ENCODE measurements around the gene OR1F1. TPM values are rescaled to one million over a fixed set of nuclear protein-coding genes. Genes with fewer than 3 reads are reported as not detected.

OR1F1 gene
- total and polyA plus RNA-seq, 2 donors = 0.02 TPM; not detected in 1

GRCh38 chr16:3220839-3221238 is 32.8 kb downstream of the OR1F1 start:
- H3K27me3 ChIP-seq (ENCODE audit: control insufficient read depth in 2 of 2, insufficient read depth in 1 of 2, low read length in 1 of 2) = no peaks in the 10 kb centered on the region

GRCh38 chr16:3223913-3224515 is 36.0 kb downstream of the OR1F1 start:
- Histone ChIP-seq H3K27ac (ENCODE audit: low read depth in 1 of 2, low read length in 1 of 2) (no peak overlapping the region), H3K27me3 (ENCODE audit: control insufficient read depth in 2 of 2, insufficient read depth in 1 of 2, low read length in 1 of 2) (no peaks in the 10 kb centered on the region), H3K4me3 (ENCODE audit: low read length in 2 of 2) (no peak overlapping the region), H3K9me3 (ENCODE audit: control insufficient read depth in 2 of 2, insufficient read depth in 1 of 2, low read length in 1 of 2) (peaks cover 18 to 65% of the 10 kb centered on the region in 2 donors), H3K36me3 (ENCODE audit: control insufficient read depth in 2 of 2, insufficient read depth in 2 of 2, low read length in 1 of 2) (peaks cover 13 to 22% of the 10 kb centered on the region in 2 donors), H3K4me1 (ENCODE audit: control insufficient read depth in 2 of 2, insufficient read depth in 2 of 2, low read length in 2 of 2) (no peaks in the 10 kb centered on the region)
- 97% methylated on average over 10 of the region's 10 CpGs for WGBS
- no peak for DNase-seq (ENCODE audit: low read depth in 6 of 9, low spot score in 9 of 9)

More at GRCh38 chr16:3220839-3221238, 32.8 kb downstream of the OR1F1 start:
- Histone ChIP-seq H3K27ac (ENCODE audit: low read depth in 1 of 2, low read length in 1 of 2) (no peak overlapping the region), H3K4me3 (ENCODE audit: low read length in 2 of 2) (no peak overlapping the region), H3K9me3 (ENCODE audit: control insufficient read depth in 2 of 2, insufficient read depth in 1 of 2, low read length in 1 of 2) (peaks cover 16 to 54% of the 10 kb centered on the region in 2 donors), H3K36me3 (ENCODE audit: control insufficient read depth in 2 of 2, insufficient read depth in 2 of 2, low read length in 1 of 2) (peaks cover 8 to 16% of the 10 kb centered on the region in 2 donors), H3K4me1 (ENCODE audit: control insufficient read depth in 2 of 2, insufficient read depth in 2 of 2, low read length in 2 of 2) (peaks cover 1 to 4% of the 10 kb centered on the region in 2 donors)
- DNase-seq (ENCODE audit: low read depth in 6 of 9, low spot score in 9 of 9) = no peak
- 95% methylated on average over 10 of the region's 10 CpGs for WGBS

GRCh38 chr16:3234543-3234856 is 46.5 kb downstream of the OR1F1 start:
- Histone ChIP-seq H3K27me3 (ENCODE audit: control insufficient read depth in 2 of 2, insufficient read depth in 1 of 2, low read length in 1 of 2) (no peaks in the 10 kb centered on the region), H3K36me3 (ENCODE audit: control insufficient read depth in 2 of 2, insufficient read depth in 2 of 2, low read length in 1 of 2) (peaks cover 29% of the 10 kb centered on the region in 2 donors), H3K4me1 (ENCODE audit: control insufficient read depth in 2 of 2, insufficient read depth in 2 of 2, low read length in 2 of 2) (peaks cover 6 to 13% of the 10 kb centered on the region in 2 donors), H3K4me3 (ENCODE audit: low read length in 2 of 2) (peak overlapping the region; percentile 58 to 94), H3K27ac (ENCODE audit: low read depth in 1 of 2, low read length in 1 of 2) (peak overlapping the region; percentile 91 to 97), H3K9me3 (ENCODE audit: control insufficient read depth in 2 of 2, insufficient read depth in 1 of 2, low read length in 1 of 2) (peaks cover 0 to 14% of the 10 kb centered on the region in 2 donors)
- 7% methylated on average over 18 of the region's 18 CpGs for WGBS
- DNase-seq (ENCODE audit: low read depth in 6 of 9, low spot score in 9 of 9) = no peak

- Histone ChIP-seq H3K27me3 (ENCODE audit: control insufficient read depth in 2 of 2, insufficient read depth in 1 of 2, low read length in 1 of 2) (no peaks in the 10 kb centered on the region), H3K36me3 (ENCODE audit: control insufficient read depth in 2 of 2, insufficient read depth in 2 of 2, low read length in 1 of 2) (peaks cover 24 to 29% of the 10 kb centered on the region in 2 donors), H3K4me3 (ENCODE audit: low read length in 2 of 2) (peak within 1 kb of the TSS; percentile 58 to 94), H3K9me3 (ENCODE audit: control insufficient read depth in 2 of 2, insufficient read depth in 1 of 2, low read length in 1 of 2) (peaks cover 0 to 9% of the 10 kb centered on the region in 2 donors), H3K27ac (ENCODE audit: low read depth in 1 of 2, low read length in 1 of 2) (peak within 1 kb of the TSS; percentile 91 to 97), H3K4me1 (ENCODE audit: control insufficient read depth in 2 of 2, insufficient read depth in 2 of 2, low read length in 2 of 2) (peaks cover 6 to 13% of the 10 kb centered on the region in 2 donors)
- under 1% methylated on average over 54 of the region's 59 CpGs for WGBS
- DNase-seq (ENCODE audit: low read depth in 6 of 9, low spot score in 9 of 9) = peak; percentile 86 to 96 (median 91)
Measured at GRCh38 chr16:3234857-3235561, 47.0 kb downstream of the OR1F1 start, which contains the start of gene ZNF200. Gene ZNF200 (minus strand): TSS chr16:3235158. CDS start chr16:3233755, 1,403 bp downstream.

GRCh38 chr16:3235856-3236669 is 48.1 kb downstream of the OR1F1 start:
- Histone ChIP-seq H3K4me1 (ENCODE audit: control insufficient read depth in 2 of 2, insufficient read depth in 2 of 2, low read length in 2 of 2) (peaks cover 6 to 13% of the 10 kb centered on the region in 2 donors), H3K27ac (ENCODE audit: low read depth in 1 of 2, low read length in 1 of 2) (no peak overlapping the region), H3K4me3 (ENCODE audit: low read length in 2 of 2) (no peak overlapping the region), H3K9me3 (ENCODE audit: control insufficient read depth in 2 of 2, insufficient read depth in 1 of 2, low read length in 1 of 2) (peaks cover 0 to 8% of the 10 kb centered on the region in 2 donors), H3K36me3 (ENCODE audit: control insufficient read depth in 2 of 2, insufficient read depth in 2 of 2, low read length in 1 of 2) (peaks cover 16 to 19% of the 10 kb centered on the region in 2 donors), H3K27me3 (ENCODE audit: control insufficient read depth in 2 of 2, insufficient read depth in 1 of 2, low read length in 1 of 2) (no peaks in the 10 kb centered on the region)
- peak in 1 of 9 donors; percentile 9 for DNase-seq (ENCODE audit: low read depth in 6 of 9, low spot score in 9 of 9)
- 86% methylated on average over 29 of the region's 29 CpGs for WGBS

GRCh38 chr16:3241761-3242160 is 53.8 kb downstream of the OR1F1 start:
- Histone ChIP-seq H3K36me3 (ENCODE audit: control insufficient read depth in 2 of 2, insufficient read depth in 2 of 2, low read length in 1 of 2) (no peaks in the 10 kb centered on the region), H3K9me3 (ENCODE audit: control insufficient read depth in 2 of 2, insufficient read depth in 1 of 2, low read length in 1 of 2) (peaks cover 0 to 6% of the 10 kb centered on the region in 2 donors), H3K27me3 (ENCODE audit: control insufficient read depth in 2 of 2, insufficient read depth in 1 of 2, low read length in 1 of 2) (no peaks in the 10 kb centered on the region), H3K27ac (ENCODE audit: low read depth in 1 of 2, low read length in 1 of 2) (no peak overlapping the region), H3K4me1 (ENCODE audit: control insufficient read depth in 2 of 2, insufficient read depth in 2 of 2, low read length in 2 of 2) (no peaks in the 10 kb centered on the region), H3K4me3 (ENCODE audit: low read length in 2 of 2) (no peak overlapping the region)
- no peak for DNase-seq (ENCODE audit: low read depth in 6 of 9, low spot score in 9 of 9)
- WGBS = 85% methylated on average over 5 of the region's 5 CpGs

GRCh38 chr16:3242709-3243108 is 54.7 kb downstream of the OR1F1 start:
- Histone ChIP-seq H3K9me3 (ENCODE audit: control insufficient read depth in 2 of 2, insufficient read depth in 1 of 2, low read length in 1 of 2) (peaks cover 0 to 8% of the 10 kb centered on the region in 2 donors), H3K36me3 (ENCODE audit: control insufficient read depth in 2 of 2, insufficient read depth in 2 of 2, low read length in 1 of 2) (no peaks in the 10 kb centered on the region), H3K4me1 (ENCODE audit: control insufficient read depth in 2 of 2, insufficient read depth in 2 of 2, low read length in 2 of 2) (no peaks in the 10 kb centered on the region), H3K4me3 (ENCODE audit: low read length in 2 of 2) (no peak overlapping the region), H3K27me3 (ENCODE audit: control insufficient read depth in 2 of 2, insufficient read depth in 1 of 2, low read length in 1 of 2) (no peaks in the 10 kb centered on the region), H3K27ac (ENCODE audit: low read depth in 1 of 2, low read length in 1 of 2) (no peak overlapping the region)
- no peak for DNase-seq (ENCODE audit: low read depth in 6 of 9, low spot score in 9 of 9)
- WGBS = 88% methylated on average over 11 of the region's 11 CpGs

- Histone ChIP-seq H3K9me3 (ENCODE audit: control insufficient read depth in 2 of 2, insufficient read depth in 1 of 2, low read length in 1 of 2) (peaks cover 0 to 8% of the 10 kb centered on the region in 2 donors), H3K4me1 (ENCODE audit: control insufficient read depth in 2 of 2, insufficient read depth in 2 of 2, low read length in 2 of 2) (no peaks in the 10 kb centered on the region), H3K27ac (ENCODE audit: low read depth in 1 of 2, low read length in 1 of 2) (no peak overlapping the region), H3K27me3 (ENCODE audit: control insufficient read depth in 2 of 2, insufficient read depth in 1 of 2, low read length in 1 of 2) (no peaks in the 10 kb centered on the region), H3K4me3 (ENCODE audit: low read length in 2 of 2) (no peak overlapping the region), H3K36me3 (ENCODE audit: control insufficient read depth in 2 of 2, insufficient read depth in 2 of 2, low read length in 1 of 2) (no peaks in the 10 kb centered on the region)
- no peak for DNase-seq (ENCODE audit: low read depth in 6 of 9, low spot score in 9 of 9)
- 82% methylated on average over 6 of the region's 6 CpGs for WGBS
Measured at GRCh38 chr16:3243882-3244281, 55.9 kb downstream of the OR1F1 start.

- no peak for DNase-seq (ENCODE audit: low read depth in 6 of 9, low spot score in 9 of 9)
- 86% methylated on average over 7 of the region's 7 CpGs for WGBS
- no peaks in the 10 kb centered on the region for H3K36me3 ChIP-seq (ENCODE audit: control insufficient read depth in 2 of 2, insufficient read depth in 2 of 2, low read length in 1 of 2)
Measured at GRCh38 chr16:3246002-3246401, 58.0 kb downstream of the OR1F1 start.

More at GRCh38 chr16:3246002-3246401, 58.0 kb downstream of the OR1F1 start:
- Histone ChIP-seq H3K4me3 (ENCODE audit: low read length in 2 of 2) (no peak overlapping the region), H3K4me1 (ENCODE audit: control insufficient read depth in 2 of 2, insufficient read depth in 2 of 2, low read length in 2 of 2) (no peaks in the 10 kb centered on the region), H3K27ac (ENCODE audit: low read depth in 1 of 2, low read length in 1 of 2) (no peak overlapping the region), H3K9me3 (ENCODE audit: control insufficient read depth in 2 of 2, insufficient read depth in 1 of 2, low read length in 1 of 2) (peaks cover 0 to 8% of the 10 kb centered on the region in 2 donors), H3K27me3 (ENCODE audit: control insufficient read depth in 2 of 2, insufficient read depth in 1 of 2, low read length in 1 of 2) (no peaks in the 10 kb centered on the region)
